ENCODE data around the gene PPP1R14D.

GRCh38 chr15:40819048-40819447 is 9.5 kb downstream of the PPP1R14D start:
- no peak for TF ChIP-seq CTCF (IDR thresholded peaks at IDR 0.05)
- no peak for TF ChIP-seq POLR2A (IDR thresholded peaks at IDR 0.05)
